UCSD-AML1 (cell line): Measurements from ENCODE around the gene APOH.
"Not testable (repeated sequence)": the region's sequence is repeated elsewhere in the genome, so short reads cannot be mapped to it uniquely, and the experiment has no call there.

Experiments
- DNase-seq: peaks from one replicate; lab custom pipeline; 2025; ENCODE audit not compliant: unreplicated experiment; lab: John Stamatoyannopoulos, UW

APOH gene

GRCh38 chr17:66228887-66229782 lies at the start of gene APOH:
Gene APOH, minus strand, starts transcription at chr17:66229415. Its CDS starts 36 bp downstream, at chr17:66229379.
- DNase-seq = no peak

GRCh38 chr17:66277191-66277590 lies 48.0 kb upstream of the APOH start:
- no peak for DNase-seq

GRCh38 chr17:66276328-66276937 lies 47.2 kb upstream of the APOH start:
- DNase-seq = no peak

GRCh38 chr17:66275651-66276050 lies 46.4 kb upstream of the APOH start:
- DNase-seq = no peak

GRCh38 chr17:66273586-66273848 lies 44.3 kb upstream of the APOH start:
- no peak for DNase-seq

- DNase-seq = no peak
Measured at GRCh38 chr17:66272811-66273585, 43.8 kb upstream of the APOH start.

GRCh38 chr17:66271512-66271911 lies 42.3 kb upstream of the APOH start:
- DNase-seq = no peak

GRCh38 chr17:66270106-66270505 lies 40.9 kb upstream of the APOH start:
- DNase-seq = no peak

- DNase-seq = no peak
Measured at GRCh38 chr17:66268247-66268927, 39.2 kb upstream of the APOH start.

- no peak for DNase-seq
Measured at GRCh38 chr17:66264696-66265095, 35.5 kb upstream of the APOH start.

GRCh38 chr17:66262767-66263166 lies 33.6 kb upstream of the APOH start:
- no peak for DNase-seq

- DNase-seq = no peak
Measured at GRCh38 chr17:66260688-66261087, 31.5 kb upstream of the APOH start.

GRCh38 chr17:66260275-66260674 lies 31.1 kb upstream of the APOH start:
- no peak for DNase-seq

- DNase-seq = no peak
Measured at GRCh38 chr17:66255527-66255971, 26.3 kb upstream of the APOH start.

- DNase-seq = no peak
Measured at GRCh38 chr17:66255112-66255511, 25.9 kb upstream of the APOH start.

GRCh38 chr17:66253458-66253857 lies 24.2 kb upstream of the APOH start:
- DNase-seq = not testable (repeated sequence)

- no peak for DNase-seq
Measured at GRCh38 chr17:66250686-66251085, 21.5 kb upstream of the APOH start.

- no peak for DNase-seq
Measured at GRCh38 chr17:66248285-66248684, 19.1 kb upstream of the APOH start.

GRCh38 chr17:66241839-66242238 lies 12.6 kb upstream of the APOH start:
- no peak for DNase-seq

GRCh38 chr17:66240630-66241029 lies 11.4 kb upstream of the APOH start:
- DNase-seq = no peak

GRCh38 chr17:66240013-66240412 lies 10.8 kb upstream of the APOH start:
- no peak for DNase-seq
